PC-9 (cell line): ENCODE measurements around the gene PLCL2. TPM values are rescaled to one million over a fixed set of nuclear protein-coding genes. Genes with fewer than 3 reads are reported as not detected.
"Not testable (repeated sequence)": the region's sequence is repeated elsewhere in the genome, so short reads cannot be mapped to it uniquely, and the experiment has no call there.

Experiments used
- BruUV-seq: library from RNA; stranded (reverse); fragments of 400-500 nt; replicated peaks from 2 replicates; lab custom pipeline; 2021; lab: Mats Ljungman, UMichigan
- CTCF ChIA-PET: fragments of 300-600 bp; sonication (Branson Sonifier 250); formaldehyde crosslinking; loops from one replicate; lab custom pipeline; 2022; ENCODE audit warnings: antibody characterized with exemption; lab: Charles Lee
- POLR2A ChIA-PET: fragments of 300-600 bp; sonication (Branson Sonifier 250); formaldehyde crosslinking; loops from one replicate; lab custom pipeline; 2022; ENCODE audit warnings: antibody characterized with exemption; ENCODE audit not compliant: unreplicated experiment; lab: Charles Lee
- DNase-seq, 2 experiments: peaks; one replicate each; pipeline versions ENCODE4 v3.0.0 to v3.0.0-alpha.2; 2015 to 2022; ENCODE audit warnings: mixed read lengths in 1 of 2
- H2AFZ ChIP-seq: fragments of 200-600 bp; sonication (generic); 2 replicates; pipeline ENCODE4 v1.8.1; 2017; ENCODE audit warnings: antibody characterized with exemption
- H3F3A ChIP-seq: fragments of 200-600 bp; sonication (generic); 2 replicates; pipeline ENCODE4 v1.8.1; 2017; ENCODE audit warnings: antibody characterized with exemption, mild to moderate bottlenecking, low read depth; ENCODE audit not compliant: insufficient read depth
- H3K27ac ChIP-seq: fragments of 200-600 bp; sonication (generic); 2 replicates; pipeline ENCODE4 v1.6.1; 2016; ENCODE audit warnings: mixed run types
- H3K27me3 ChIP-seq: fragments of 200-600 bp; sonication (generic); 2 replicates; pipeline ENCODE4 v1.6.1; 2016; ENCODE audit warnings: low read depth, mixed run types; ENCODE audit not compliant: insufficient read depth
- H3K36me3 ChIP-seq: fragments of 200-600 bp; sonication (generic); 2 replicates; pipeline ENCODE4 v1.6.1; 2016; ENCODE audit warnings: low read depth, mixed run types
- H3K4me1 ChIP-seq: fragments of 200-600 bp; sonication (generic); replicated peaks from 2 replicates; pipeline ENCODE4 v1.6.1; 2016; ENCODE audit warnings: mixed run types; ENCODE audit not compliant: insufficient read depth
- H3K4me2 ChIP-seq: fragments of 200-600 bp; sonication (generic); 2 replicates; pipeline ENCODE4 v1.6.1; 2017; ENCODE audit warnings: mixed run types
- H3K4me3 ChIP-seq: fragments of 200-600 bp; sonication (generic); 2 replicates; pipeline ENCODE4 v1.6.1; 2016; ENCODE audit warnings: mixed run types
- H3K79me2 ChIP-seq: fragments of 200-600 bp; sonication (generic); 2 replicates; pipeline ENCODE4 v1.6.1; 2017; ENCODE audit warnings: low read depth, mixed run types
- H3K9me2 ChIP-seq: fragments of 200-600 bp; sonication (generic); 2 replicates; pipeline ENCODE4 v1.8.1; 2017; ENCODE audit warnings: mild to moderate bottlenecking; ENCODE audit not compliant: insufficient read depth
- H3K9me3 ChIP-seq: fragments of 200-600 bp; sonication (generic); 2 replicates; pipeline ENCODE4 v1.8.1; 2016; ENCODE audit warnings: low read depth; ENCODE audit not compliant: insufficient read depth
- H4K20me1 ChIP-seq: fragments of 200-600 bp; sonication (generic); 2 replicates; pipeline ENCODE4 v1.8.1; 2017; ENCODE audit not compliant: insufficient read depth
- CTCF ChIP-seq: fragments of 200-600 bp; sonication (generic); conservative IDR thresholded peaks from 2 replicates; pipeline ENCODE4 v1.6.1; 2017; ENCODE audit warnings: mixed run types, antibody characterized with exemption, mild to moderate bottlenecking, moderate library complexity
- EZH2 ChIP-seq: fragments of 200-600 bp; sonication (generic); IDR thresholded peaks from 2 replicates; pipeline ENCODE4 v1.8.0; 2017; ENCODE audit warnings: antibody characterized with exemption, low read depth
- intact Hi-C: fragments of 100-400 bp; cut with micrococcal nuclease; formaldehyde crosslinking; loops from one replicate; pipeline ENCODE4 v1.10.0; 2022; ENCODE audit not compliant: unreplicated experiment
- total RNA-seq: library from RNA; stranded (reverse); gene quantifications from 2 replicates; pipeline ENCODE4 v1.2.3, GENCODE V29; 2021

Gene PLCL2
- total RNA-seq, 1 experiment from 2014 or later, result 4.6 TPM

DNA sequence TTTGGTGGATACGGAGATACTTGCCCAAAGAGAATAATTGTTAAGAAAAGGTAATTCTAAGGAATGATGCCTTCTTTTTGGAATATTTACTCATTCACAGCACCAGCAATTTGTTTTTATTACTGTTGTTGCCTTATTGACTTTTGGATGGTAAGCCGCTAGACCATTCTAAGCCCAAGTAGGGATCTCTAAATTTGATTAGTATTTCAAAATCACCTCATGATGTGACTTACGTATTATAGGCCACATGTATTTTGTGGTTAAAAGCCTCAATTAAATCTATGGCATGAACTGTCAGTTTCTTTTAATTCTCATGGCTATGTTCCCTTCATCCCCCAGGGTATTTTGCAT is 94.1 kb downstream of the PLCL2 start:
- no peaks in the 10 kb centered on the region for H3K27me3 ChIP-seq
- TF ChIP-seq CTCF (no peak), EZH2 (no peak)
- no peaks in the 10 kb centered on the region for H3K4me1 ChIP-seq
- no peak overlapping the region for H3K4me2 ChIP-seq
- H2AFZ ChIP-seq, result no peak overlapping the region
- no peak overlapping the region for H3K27ac ChIP-seq
- no peaks in the 10 kb centered on the region for H3K9me2 ChIP-seq
- H3K4me3 ChIP-seq, result no peak overlapping the region
- intact Hi-C loops, result no loop called here
- H3K9me3 ChIP-seq, result no peaks in the 10 kb centered on the region
- H3K36me3 ChIP-seq, result no peaks in the 10 kb centered on the region
- H4K20me1 ChIP-seq, result no peaks in the 10 kb centered on the region
- DNase-seq, result no peak
- no peaks in the 10 kb centered on the region for H3K79me2 ChIP-seq
- CTCF ChIA-PET, result no interaction called here
- no peaks in the 10 kb centered on the region; the same call in 1 of the 2 replicates for H3F3A ChIP-seq
- POLR2A ChIA-PET, result no interaction called here
- no TSS peak for BruUV-seq

GRCh38 chr3:16979769-16980515 is 95.2 kb downstream of the PLCL2 start:
- DNase-seq, intact Hi-C loops, H3K4me2 ChIP-seq, H3K27me3 ChIP-seq, H3K4me1 ChIP-seq, H3K36me3 ChIP-seq, H3K27ac ChIP-seq, H3K9me3 ChIP-seq, H4K20me1 ChIP-seq, H3K79me2 ChIP-seq, H3K4me3 ChIP-seq, BruUV-seq, POLR2A ChIA-PET, H3K9me2 ChIP-seq, CTCF ChIA-PET, H2AFZ ChIP-seq, H3F3A ChIP-seq: not testable (repeated sequence)

DNA sequence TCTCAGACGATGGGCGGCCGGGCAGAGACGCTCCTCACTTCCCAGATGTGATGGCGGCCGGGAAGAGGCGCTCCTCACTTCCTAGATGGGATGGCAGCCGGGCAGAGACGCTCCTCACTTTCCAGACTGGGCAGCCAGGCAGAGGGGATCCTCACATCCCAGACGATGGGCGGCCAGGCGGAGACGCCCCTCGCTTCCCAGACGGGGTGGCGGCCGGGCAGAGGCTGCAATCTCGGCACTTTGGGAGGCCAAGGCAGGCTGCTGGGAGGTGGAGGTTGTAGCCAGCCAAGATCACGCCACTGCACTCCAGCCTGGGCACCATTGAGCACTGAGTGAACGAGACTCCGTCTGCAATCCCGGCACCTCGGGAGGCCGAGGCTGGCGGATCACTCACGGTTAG is 95.8 kb downstream of the PLCL2 start:
- H3K9me2 ChIP-seq, intact Hi-C loops, H3K27ac ChIP-seq, H3K4me3 ChIP-seq, H3F3A ChIP-seq, H3K4me1 ChIP-seq, H4K20me1 ChIP-seq, H3K4me2 ChIP-seq, H3K9me3 ChIP-seq, DNase-seq, POLR2A ChIA-PET, H3K27me3 ChIP-seq, H3K36me3 ChIP-seq, H2AFZ ChIP-seq, BruUV-seq, H3K79me2 ChIP-seq, CTCF ChIA-PET: not testable (repeated sequence)

DNA sequence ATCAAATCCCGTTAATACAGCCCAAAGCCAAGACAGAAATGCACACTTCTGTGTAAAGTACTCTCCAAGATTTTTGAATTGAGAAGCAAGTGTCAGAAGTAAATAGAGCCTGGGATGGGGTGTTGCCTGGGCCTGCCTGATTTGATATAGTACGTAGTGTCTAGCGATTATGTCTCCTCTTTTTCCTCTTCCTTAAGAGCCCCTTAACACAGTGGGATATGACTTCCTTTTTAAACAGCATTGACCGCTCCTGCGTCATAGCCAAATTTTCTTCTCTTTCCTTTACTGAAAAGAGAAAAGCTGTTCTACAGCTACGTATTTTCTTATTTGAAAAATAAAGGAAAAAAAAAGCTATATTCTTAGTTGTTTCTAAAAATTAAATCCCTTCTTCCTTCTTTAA is 97.7 kb downstream of the PLCL2 start:
- no peak overlapping the region for H3K4me2 ChIP-seq
- no peaks in the 10 kb centered on the region for H3K4me1 ChIP-seq
- DNase-seq, result no peak
- no peaks in the 10 kb centered on the region for H3K27me3 ChIP-seq
- H3K27ac ChIP-seq, result no peak overlapping the region
- H3K79me2 ChIP-seq, result no peaks in the 10 kb centered on the region
- CTCF ChIA-PET, result no interaction called here
- no TSS peak for BruUV-seq
- no peak for TF ChIP-seq CTCF
- TF ChIP-seq EZH2, result no peak
- no peak overlapping the region for H3K4me3 ChIP-seq
- no peaks in the 10 kb centered on the region for H3K9me3 ChIP-seq
- H3K36me3 ChIP-seq, result no peaks in the 10 kb centered on the region
- intact Hi-C loops, result no loop called here
- no peak overlapping the region for H2AFZ ChIP-seq
- POLR2A ChIA-PET, result no interaction called here
- no peaks in the 10 kb centered on the region for H3K9me2 ChIP-seq
- H3F3A ChIP-seq, result no peaks in the 10 kb centered on the region; the same call in 1 of the 2 replicates
- H4K20me1 ChIP-seq, result no peaks in the 10 kb centered on the region
